Colonic mucosa (tissue), 4 donors: ENCODE results near the gene TPRA1. TPM values are rescaled to one million over a fixed set of nuclear protein-coding genes. Genes with fewer than 3 reads are reported as not detected.
A peak's percentile ranks its signal among the peaks of the same experiment; 100 is the strongest.

Experiments
- DNase-seq: peaks from one replicate; pipeline ENCODE4 v3.0.0-alpha.2; 2020
- H3K27ac ChIP-seq: fragments of 200-600 bp; one replicate; pipeline ENCODE4 v1.8.0; 2021
- H3K27me3 ChIP-seq: fragments of 200-600 bp; one replicate; pipeline ENCODE4 v1.8.0; 2021
- H3K36me3 ChIP-seq: fragments of 200-600 bp; one replicate; pipeline ENCODE4 v1.8.0; 2021
- H3K4me1 ChIP-seq: fragments of 200-600 bp; one replicate; pipeline ENCODE4 v1.8.0; 2021; ENCODE audit warnings: mild to moderate bottlenecking
- H3K4me3 ChIP-seq: fragments of 200-600 bp; one replicate; pipeline ENCODE4 v1.8.0; 2021
- H3K9ac ChIP-seq, 2 donors: one replicate each; pipeline ENCODE4 v1.7.0; 2013; ENCODE audit warnings: control low read depth in 2 of 2, low read depth in 2 of 2, low read length in 2 of 2
- H3K9me3 ChIP-seq: fragments of 200-600 bp; one replicate; pipeline ENCODE4 v1.8.0; 2021
- intact Hi-C: fragments of 100-400 bp; cut with DNase I; formaldehyde crosslinking; loops from one replicate; pipeline ENCODE4 v1.14.1; 2022
- total RNA-seq, 2 donors: library from RNA; stranded (reverse); fragmentation: NEBNext Ultra II Directional in 1 of 2; extraction: Animal tissue kit (Norgen Biotek cat#: 25700) in 1 of 2; gene quantifications; one replicate each; pipeline ENCODE4 v1.2.1, GENCODE V29; 2021
- TF ChIP-seq, protein P1 (sequence below): fragments of 200-600 bp; IDR thresholded peaks from one replicate; pipeline ENCODE4 v1.8.0; 2022; ENCODE audit warnings: antibody characterized with exemption, mild to moderate bottlenecking
- donor health status: healthy.
- donor health status: DM: no; HTN: no; CAD: no.
- donor health status: DM: no; HTN: no; CAD: no.

The TPRA1 gene
- total RNA-seq, 2 donors from 2014 or later: 23.4 to 38.0 TPM

DNA sequence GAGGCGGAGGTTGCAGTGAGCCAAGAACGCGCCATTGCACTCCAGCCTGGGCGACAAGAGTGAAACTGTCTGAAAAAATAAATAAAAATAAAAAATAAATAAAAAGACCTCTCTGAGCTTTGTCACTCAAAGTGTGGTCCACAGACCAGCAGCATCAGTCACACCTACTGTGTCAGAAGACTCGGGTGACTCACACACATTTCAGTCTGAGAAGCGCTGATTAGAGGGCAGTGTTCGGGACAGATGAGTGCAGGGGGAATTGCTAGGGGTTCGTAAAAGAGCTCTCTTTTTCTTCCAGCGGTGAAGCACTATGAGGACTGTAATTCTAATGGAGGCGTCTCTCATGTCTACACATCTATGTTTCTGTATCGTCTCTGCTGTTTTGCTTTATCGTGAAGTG is 44.1 kb upstream of the TPRA1 start:
- Histone ChIP-seq H3K4me3 (no peak overlapping the region), H3K27me3 (no peaks in the 10 kb centered on the region), H3K27ac (no peak overlapping the region), H3K9ac (no peak overlapping the region), H3K9me3 (no peaks in the 10 kb centered on the region), H3K36me3 (no peaks in the 10 kb centered on the region), H3K4me1 (no peaks in the 10 kb centered on the region)
- TF ChIP-seq, protein P1, sequence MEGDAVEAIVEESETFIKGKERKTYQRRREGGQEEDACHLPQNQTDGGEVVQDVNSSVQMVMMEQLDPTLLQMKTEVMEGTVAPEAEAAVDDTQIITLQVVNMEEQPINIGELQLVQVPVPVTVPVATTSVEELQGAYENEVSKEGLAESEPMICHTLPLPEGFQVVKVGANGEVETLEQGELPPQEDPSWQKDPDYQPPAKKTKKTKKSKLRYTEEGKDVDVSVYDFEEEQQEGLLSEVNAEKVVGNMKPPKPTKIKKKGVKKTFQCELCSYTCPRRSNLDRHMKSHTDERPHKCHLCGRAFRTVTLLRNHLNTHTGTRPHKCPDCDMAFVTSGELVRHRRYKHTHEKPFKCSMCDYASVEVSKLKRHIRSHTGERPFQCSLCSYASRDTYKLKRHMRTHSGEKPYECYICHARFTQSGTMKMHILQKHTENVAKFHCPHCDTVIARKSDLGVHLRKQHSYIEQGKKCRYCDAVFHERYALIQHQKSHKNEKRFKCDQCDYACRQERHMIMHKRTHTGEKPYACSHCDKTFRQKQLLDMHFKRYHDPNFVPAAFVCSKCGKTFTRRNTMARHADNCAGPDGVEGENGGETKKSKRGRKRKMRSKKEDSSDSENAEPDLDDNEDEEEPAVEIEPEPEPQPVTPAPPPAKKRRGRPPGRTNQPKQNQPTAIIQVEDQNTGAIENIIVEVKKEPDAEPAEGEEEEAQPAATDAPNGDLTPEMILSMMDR: no peak
- DNase-seq: no peak
- intact Hi-C loops: no loop called here

DNA sequence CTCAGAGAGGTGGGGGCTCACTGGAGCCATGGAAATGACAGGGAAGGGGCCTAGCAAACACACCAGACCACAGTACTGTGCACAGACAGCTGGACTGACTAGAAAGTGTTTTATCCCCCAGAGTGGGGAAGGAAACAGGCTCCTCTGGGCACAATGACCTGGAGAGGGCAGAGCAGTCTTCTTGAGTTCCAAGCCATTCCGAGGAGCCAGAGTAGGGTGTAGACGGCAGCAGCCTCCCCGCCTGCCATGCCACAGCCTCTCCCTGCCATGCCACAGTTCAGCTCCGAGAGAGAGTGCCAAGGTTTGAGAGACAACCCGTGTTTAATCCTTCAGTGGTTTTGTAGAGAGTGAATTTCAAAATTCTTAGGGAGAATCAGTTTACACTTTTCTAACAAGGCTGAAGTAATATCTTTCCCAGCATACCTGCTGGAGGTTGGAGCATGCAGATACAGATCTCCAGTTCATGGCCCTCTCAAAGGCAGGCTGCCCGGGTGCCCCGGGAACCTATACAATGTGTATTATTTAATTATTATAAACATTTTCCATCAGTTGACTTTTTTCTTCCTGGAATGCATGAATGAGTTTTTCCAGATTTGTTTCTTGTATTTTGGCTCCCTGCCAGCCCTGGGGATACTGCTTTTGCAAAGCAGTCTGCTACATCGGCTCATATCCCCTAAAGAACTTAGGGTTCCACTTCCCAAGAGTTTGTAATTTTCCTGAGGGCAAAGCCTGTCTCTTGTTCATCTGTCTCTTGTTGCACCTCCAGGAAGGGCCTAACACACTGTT is 41.7 kb upstream of the TPRA1 start:
- TF ChIP-seq, protein P1: no peak
- H3K4me3 ChIP-seq: no peak overlapping the region
- H3K4me1 ChIP-seq: no peaks in the 10 kb centered on the region
- intact Hi-C loops: no loop called here
- no peak overlapping the region for H3K27ac ChIP-seq
- no peaks in the 10 kb centered on the region for H3K27me3 ChIP-seq
- H3K36me3 ChIP-seq: no peaks in the 10 kb centered on the region
- H3K9me3 ChIP-seq: no peaks in the 10 kb centered on the region
- DNase-seq: no peak
- no peak overlapping the region for H3K9ac ChIP-seq

DNA sequence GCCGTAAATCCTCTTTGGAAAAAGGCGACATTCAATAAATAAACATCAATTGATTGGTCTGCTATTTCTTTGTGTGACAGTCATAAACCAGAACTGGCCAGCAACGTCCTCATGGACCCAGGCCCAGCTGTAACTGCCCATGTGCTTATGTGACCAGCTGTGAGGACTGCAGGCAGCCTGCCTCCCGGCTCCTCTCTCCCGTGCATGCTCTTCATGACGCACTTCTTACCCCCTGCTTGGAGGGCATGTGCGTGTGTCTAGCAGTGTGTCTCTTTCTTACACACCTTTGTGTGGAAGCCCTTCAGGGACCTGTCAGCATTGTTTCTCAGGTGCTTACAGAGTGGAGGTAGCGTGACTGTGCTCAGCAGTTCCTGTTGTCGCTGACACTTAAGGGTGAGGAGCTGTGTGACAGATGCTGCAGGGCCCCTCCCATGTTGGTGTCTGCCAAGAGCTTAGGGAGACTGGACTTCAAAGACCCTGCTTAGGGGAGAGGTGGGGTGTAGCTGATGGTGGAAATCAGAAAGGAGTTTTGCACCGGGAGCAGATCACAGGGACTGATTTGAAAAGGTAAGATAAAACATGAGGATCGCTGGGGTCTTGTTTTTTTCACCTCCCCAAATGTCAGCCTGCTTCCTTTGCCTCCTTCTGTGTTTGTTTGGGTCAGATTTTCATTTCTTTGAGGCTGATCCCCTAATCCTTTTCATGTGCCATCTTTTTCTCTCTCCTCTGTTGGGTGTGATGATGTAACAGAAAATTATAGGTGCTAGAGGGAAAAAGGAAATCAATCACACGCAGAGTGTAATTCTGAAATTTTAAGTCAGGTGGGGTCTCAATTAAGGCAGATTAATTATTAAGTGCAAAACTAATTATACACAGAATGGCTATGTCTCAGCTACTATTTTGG is 40.5 kb upstream of the TPRA1 start:
- intact Hi-C loops: no loop called here
- Histone ChIP-seq H3K27ac (no peak overlapping the region), H3K27me3 (no peaks in the 10 kb centered on the region), H3K4me3 (no peak overlapping the region), H3K4me1 (no peaks in the 10 kb centered on the region), H3K9me3 (no peaks in the 10 kb centered on the region), H3K36me3 (no peaks in the 10 kb centered on the region), H3K9ac (no peak overlapping the region)
- no peak for DNase-seq
- TF ChIP-seq, protein P1: no peak

DNA sequence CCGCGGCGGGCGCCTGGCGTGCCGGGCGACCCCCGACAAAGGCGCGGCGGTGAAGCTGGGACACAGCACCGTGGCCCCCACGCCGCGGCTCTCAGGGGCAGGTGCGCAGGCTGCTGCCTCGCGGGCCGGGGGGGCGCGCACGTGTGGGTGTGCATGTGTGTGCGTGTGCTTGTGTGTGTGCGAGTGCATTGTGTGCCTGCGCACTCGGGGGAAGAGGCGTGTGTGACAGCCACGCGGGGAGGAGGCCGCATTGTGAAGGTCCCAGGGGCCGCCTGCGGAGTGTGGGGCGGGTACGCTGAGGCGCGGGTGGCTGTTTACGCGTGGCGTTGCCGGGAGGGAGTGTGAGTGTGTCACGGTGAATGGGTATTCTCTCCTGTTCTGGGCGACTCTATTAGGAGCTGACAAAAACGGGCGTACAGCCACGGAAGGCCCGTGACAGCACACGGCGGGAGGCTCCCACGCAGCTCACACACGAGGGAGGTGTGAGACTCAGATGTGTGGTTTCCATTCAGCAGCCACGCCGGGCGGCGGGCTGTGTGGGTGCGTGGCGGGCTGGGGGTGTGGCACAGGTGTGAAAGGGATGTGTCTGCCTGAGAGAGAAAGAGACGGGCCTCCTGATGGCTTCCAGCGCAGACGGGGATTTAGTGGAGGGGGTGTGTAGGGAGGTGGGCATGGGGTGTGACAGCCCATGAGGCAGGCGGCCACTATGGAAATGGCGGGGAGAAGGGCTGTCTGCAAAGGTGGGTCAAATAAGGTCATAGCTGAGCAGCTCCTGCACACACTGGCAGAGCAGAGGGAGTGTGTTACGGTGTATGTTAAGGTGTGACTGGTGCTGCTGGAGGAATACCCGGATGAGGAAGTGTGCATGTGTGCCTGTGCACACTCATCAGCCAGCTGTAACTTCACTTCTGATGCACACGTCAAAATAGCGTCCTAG is 39.2 kb upstream of the TPRA1 start:
- TF ChIP-seq, protein P1: no peak
- H3K4me1 ChIP-seq: no peaks in the 10 kb centered on the region
- no peaks in the 10 kb centered on the region for H3K27me3 ChIP-seq
- intact Hi-C loops: no loop called here
- H3K27ac ChIP-seq: no peak overlapping the region
- no peaks in the 10 kb centered on the region for H3K36me3 ChIP-seq
- H3K9ac ChIP-seq: peak overlapping the region; percentile 57 to 58
- peak overlapping the region; percentile 52 for H3K4me3 ChIP-seq
- no peaks in the 10 kb centered on the region for H3K9me3 ChIP-seq
- peak; percentile 38 for DNase-seq
